Mucosa of stomach (tissue), 1 donor: ENCODE measurements around the gene SLC12A7.

Source experiments
- H3K27me3 ChIP-seq: one replicate; pipeline ENCODE4 v1.7.0; 2013; ENCODE audit warnings: mild to moderate bottlenecking, low read length; ENCODE audit not compliant: control insufficient read depth, insufficient read depth
- H3K36me3 ChIP-seq: one replicate; pipeline ENCODE4 v1.7.0; 2013; ENCODE audit warnings: low read length; ENCODE audit not compliant: control insufficient read depth, insufficient read depth
- H3K4me1 ChIP-seq: one replicate; pipeline ENCODE4 v1.7.0; 2013; ENCODE audit warnings: mild to moderate bottlenecking, low read length; ENCODE audit not compliant: control insufficient read depth, insufficient read depth
- H3K4me3 ChIP-seq: one replicate; pipeline ENCODE4 v1.7.0; 2013; ENCODE audit warnings: low read length
- H3K9ac ChIP-seq: one replicate; pipeline ENCODE4 v1.7.0; 2013; ENCODE audit warnings: mild to moderate bottlenecking, low read length, moderate library complexity
- H3K9me3 ChIP-seq: one replicate; pipeline ENCODE4 v1.7.0; 2013; ENCODE audit warnings: mild to moderate bottlenecking, low read length, moderate library complexity; ENCODE audit not compliant: control insufficient read depth
- donor health status: Pancreatic carcinoma.

The SLC12A7 gene

GRCh38 chr5:1033178-1033577 is 78.7 kb downstream of the SLC12A7 start:
- H3K4me1 ChIP-seq = no peaks in the 10 kb centered on the region
- no peaks in the 10 kb centered on the region for H3K36me3 ChIP-seq
- H3K4me3 ChIP-seq = no peak overlapping the region
- no peak overlapping the region for H3K9ac ChIP-seq
- no peaks in the 10 kb centered on the region for H3K27me3 ChIP-seq
- no peaks in the 10 kb centered on the region for H3K9me3 ChIP-seq

GRCh38 chr5:1032551-1033027 is 79.3 kb downstream of the SLC12A7 start:
- H3K27me3 ChIP-seq = no peaks in the 10 kb centered on the region
- no peak overlapping the region for H3K4me3 ChIP-seq
- no peaks in the 10 kb centered on the region for H3K4me1 ChIP-seq
- no peak overlapping the region for H3K9ac ChIP-seq
- H3K36me3 ChIP-seq = no peaks in the 10 kb centered on the region
- H3K9me3 ChIP-seq = no peaks in the 10 kb centered on the region

- Histone ChIP-seq H3K4me1 (no peaks in the 10 kb centered on the region), H3K9me3 (no peaks in the 10 kb centered on the region), H3K9ac (no peak overlapping the region), H3K27me3 (no peaks in the 10 kb centered on the region), H3K4me3 (no peak overlapping the region), H3K36me3 (no peaks in the 10 kb centered on the region)
Measured at GRCh38 chr5:1032011-1032410, 79.9 kb downstream of the SLC12A7 start.

GRCh38 chr5:1031306-1031959 is 80.4 kb downstream of the SLC12A7 start:
- no peaks in the 10 kb centered on the region for H3K4me1 ChIP-seq
- H3K36me3 ChIP-seq = no peaks in the 10 kb centered on the region
- H3K9me3 ChIP-seq = no peaks in the 10 kb centered on the region
- H3K4me3 ChIP-seq = no peak overlapping the region
- no peaks in the 10 kb centered on the region for H3K27me3 ChIP-seq
- H3K9ac ChIP-seq = no peak overlapping the region

GRCh38 chr5:1030801-1031271 is 81.0 kb downstream of the SLC12A7 start:
- H3K4me3 ChIP-seq = no peak overlapping the region
- no peaks in the 10 kb centered on the region for H3K4me1 ChIP-seq
- H3K9me3 ChIP-seq = no peaks in the 10 kb centered on the region
- no peaks in the 10 kb centered on the region for H3K27me3 ChIP-seq
- no peak overlapping the region for H3K9ac ChIP-seq
- no peaks in the 10 kb centered on the region for H3K36me3 ChIP-seq

DNA sequence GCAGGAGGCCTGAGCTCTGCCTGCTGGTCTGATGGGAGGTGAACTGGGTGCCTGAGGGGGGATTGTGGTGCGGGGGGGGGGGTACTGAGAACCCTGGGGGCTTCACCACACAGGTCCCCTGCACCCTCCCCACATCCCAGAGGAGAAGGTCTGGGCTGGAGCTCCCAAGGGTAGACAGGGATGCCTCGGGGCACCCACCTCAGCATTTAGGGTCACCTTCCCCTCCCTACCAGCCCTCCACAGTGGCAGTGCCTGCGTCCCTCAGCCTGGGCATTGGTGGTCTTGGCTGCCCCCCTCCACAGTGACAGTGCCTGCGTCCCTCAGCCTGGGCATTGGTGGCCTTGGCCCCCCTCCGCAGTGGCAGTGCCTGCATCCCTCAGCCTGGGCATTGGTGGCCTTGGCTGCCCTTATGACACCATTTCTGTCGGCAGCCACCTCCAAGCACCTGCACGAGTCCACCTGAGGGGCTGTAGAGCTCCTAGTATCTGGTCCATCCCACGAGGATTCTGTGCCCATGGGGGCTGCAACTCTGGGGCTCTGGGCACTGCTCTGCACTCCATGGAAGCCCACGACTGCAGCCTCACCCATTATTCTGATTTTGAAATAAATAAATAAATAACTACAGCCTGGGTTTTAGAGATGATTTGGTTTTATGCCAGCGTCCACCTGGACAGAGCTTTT is 81.8 kb downstream of the SLC12A7 start:
- no peaks in the 10 kb centered on the region for H3K9me3 ChIP-seq
- no peaks in the 10 kb centered on the region for H3K36me3 ChIP-seq
- no peaks in the 10 kb centered on the region for H3K27me3 ChIP-seq
- H3K4me3 ChIP-seq = no peak overlapping the region
- H3K9ac ChIP-seq = no peak overlapping the region
- no peaks in the 10 kb centered on the region for H3K4me1 ChIP-seq

DNA sequence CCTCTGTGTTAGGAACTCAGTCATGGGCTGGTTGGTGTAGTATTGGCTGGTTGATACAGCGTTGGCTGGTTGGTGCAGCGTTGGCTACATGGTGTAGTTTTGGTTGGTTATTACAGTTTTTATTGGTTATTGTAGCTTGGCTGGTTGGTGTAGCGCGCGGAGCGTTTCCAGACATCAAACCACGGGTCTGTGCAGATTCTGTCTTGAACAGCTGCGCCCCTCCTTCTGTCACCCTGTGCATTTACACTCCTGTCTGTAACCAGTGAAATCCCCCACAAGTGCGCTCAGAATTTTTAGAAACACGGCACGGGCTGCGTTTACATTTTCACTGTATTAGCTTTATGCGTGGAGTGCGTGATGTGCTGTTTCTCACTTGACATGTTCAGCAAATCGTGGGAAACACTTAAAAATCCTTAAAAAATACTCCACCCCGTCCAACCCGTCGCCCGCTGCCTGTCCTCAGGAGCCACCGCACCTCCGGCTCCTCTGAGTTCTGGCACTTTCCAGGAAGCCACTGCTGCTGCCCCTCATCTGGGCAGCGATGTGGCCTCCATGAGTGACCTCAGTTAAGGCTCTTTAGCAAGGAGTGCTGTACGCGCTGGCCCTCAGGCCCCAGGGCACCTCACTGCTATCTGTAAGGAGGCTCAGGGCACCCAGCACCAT is 82.5 kb downstream of the SLC12A7 start:
- Histone ChIP-seq H3K36me3 (no peaks in the 10 kb centered on the region), H3K4me3 (no peak overlapping the region), H3K27me3 (no peaks in the 10 kb centered on the region), H3K9me3 (no peaks in the 10 kb centered on the region), H3K4me1 (no peaks in the 10 kb centered on the region), H3K9ac (no peak overlapping the region)

- Histone ChIP-seq H3K9ac (no peak overlapping the region), H3K4me3 (no peak overlapping the region), H3K27me3 (no peaks in the 10 kb centered on the region), H3K4me1 (no peaks in the 10 kb centered on the region), H3K36me3 (no peaks in the 10 kb centered on the region), H3K9me3 (no peaks in the 10 kb centered on the region)
Measured at GRCh38 chr5:1028481-1029281, 83.2 kb downstream of the SLC12A7 start.

GRCh38 chr5:1027631-1028441 is 84.0 kb downstream of the SLC12A7 start:
- Histone ChIP-seq H3K36me3 (no peaks in the 10 kb centered on the region), H3K4me1 (no peaks in the 10 kb centered on the region), H3K4me3 (no peak overlapping the region), H3K9me3 (no peaks in the 10 kb centered on the region), H3K27me3 (no peaks in the 10 kb centered on the region), H3K9ac (no peak overlapping the region)

DNA sequence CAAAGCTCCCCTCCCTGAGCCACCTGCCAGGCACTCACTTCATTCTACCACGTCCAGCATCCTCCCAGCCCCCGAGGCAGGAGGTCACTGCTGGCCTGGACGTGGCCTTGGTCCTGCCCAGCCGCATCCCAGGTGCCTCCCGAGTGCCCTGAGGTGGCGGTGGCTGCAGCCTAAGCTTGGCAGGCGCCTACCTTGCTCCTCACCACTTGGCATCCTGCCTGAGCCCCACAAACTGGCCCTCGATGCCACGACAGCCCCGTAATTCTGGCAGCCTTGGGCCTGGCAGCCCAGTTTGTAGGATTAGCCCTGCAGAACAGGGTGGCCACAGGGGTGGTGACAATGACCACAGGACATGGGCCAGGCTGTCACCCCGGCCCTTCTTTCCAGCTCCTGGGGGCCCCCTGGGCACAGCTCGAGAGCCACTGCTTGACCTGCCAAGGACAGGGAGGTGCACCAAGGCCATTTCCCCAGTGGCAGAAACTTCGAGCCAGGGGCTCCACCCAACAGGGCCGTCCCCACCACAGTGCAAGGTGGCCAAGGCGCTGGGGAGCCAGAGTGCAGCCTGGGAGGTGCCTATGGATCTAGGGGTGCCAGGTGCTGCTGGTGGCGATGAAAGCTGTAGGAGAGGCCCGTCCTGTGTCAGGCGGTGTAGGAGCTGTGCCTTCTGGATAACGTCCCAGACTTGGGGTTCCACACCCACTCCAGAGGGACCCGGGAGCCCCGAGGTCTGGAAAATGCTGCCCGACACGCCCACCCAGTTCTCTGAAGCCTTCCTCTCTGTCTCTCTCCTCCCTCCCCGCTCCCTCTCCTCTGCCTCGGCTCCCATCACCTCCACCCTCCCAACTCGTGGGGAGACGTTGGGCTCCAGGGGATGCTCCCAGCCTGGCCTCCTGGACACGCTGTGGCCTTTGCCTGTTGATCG is 84.9 kb downstream of the SLC12A7 start:
- Histone ChIP-seq H3K4me1 (no peaks in the 10 kb centered on the region), H3K9me3 (no peaks in the 10 kb centered on the region), H3K4me3 (no peak overlapping the region), H3K27me3 (no peaks in the 10 kb centered on the region), H3K9ac (no peak overlapping the region), H3K36me3 (no peaks in the 10 kb centered on the region)
